BE2C (cell line): ENCODE data around the gene PTPRG.

ENCODE experiments used
- DNase-seq: peaks from one replicate; pipeline ENCODE4 v3.0.0-alpha.2; 2020
- H3K27me3 ChIP-seq: fragments of 250-450 bp; sonication (Bioruptor Pico); 2 replicates; pipeline ENCODE4 v1.5.1; 2020; ENCODE audit warnings: mild to moderate bottlenecking
- H3K36me3 ChIP-seq: fragments of 250-450 bp; sonication (Bioruptor Pico); 2 replicates; pipeline ENCODE4 v1.5.1; 2020; ENCODE audit warnings: mild to moderate bottlenecking
- H3K4me1 ChIP-seq: fragments of 250-450 bp; sonication (Bioruptor Pico); 2 replicates; pipeline ENCODE4 v1.5.1; 2020
- H3K4me3 ChIP-seq: 2 replicates; pipeline ENCODE4 v1.5.1; 2011; ENCODE audit warnings: low read depth, low read length
- H3K9me3 ChIP-seq: fragments of 250-450 bp; sonication (Bioruptor Pico); 2 replicates; pipeline ENCODE4 v1.5.1; 2020
- CTCF ChIP-seq: IDR thresholded peaks from 2 replicates; pipeline ENCODE4 v1.5.1; 2012; ENCODE audit warnings: mild to moderate bottlenecking, low read depth, low read length

The PTPRG gene

DNA sequence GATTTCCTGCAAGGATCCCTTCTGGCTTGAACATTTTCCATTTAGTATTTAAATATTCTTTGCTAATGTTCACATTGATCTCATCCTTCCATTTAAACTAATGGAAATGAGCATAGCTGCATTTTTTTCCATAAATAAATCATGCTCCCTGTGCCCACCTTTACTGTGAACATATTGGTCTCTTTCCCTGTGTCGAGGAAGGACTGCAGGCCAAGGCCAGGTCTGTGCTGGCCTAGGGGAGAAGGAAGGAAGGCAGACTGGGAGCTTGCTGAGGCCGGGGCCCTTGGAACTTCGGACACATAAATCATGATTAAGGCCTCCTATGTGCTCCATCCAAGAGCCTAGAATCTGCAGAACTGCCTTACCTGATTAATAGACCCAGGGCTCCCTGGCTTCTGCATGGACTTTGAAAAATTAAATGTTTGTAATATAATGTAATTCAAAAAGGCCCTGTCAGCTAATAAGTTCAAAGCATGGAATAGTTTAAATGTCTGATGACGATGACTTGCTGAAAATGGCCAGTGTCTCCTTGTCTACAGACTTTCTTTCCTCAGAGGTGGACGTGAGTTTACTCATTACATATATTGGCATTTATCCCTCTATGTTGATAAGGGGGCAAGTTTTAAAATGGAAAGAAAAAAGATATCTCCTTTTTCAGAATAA, 636.1 kb downstream of the PTPRG start:
- Histone ChIP-seq H3K9me3 (no peaks in the 10 kb centered on the region), H3K36me3 (no peaks in the 10 kb centered on the region), H3K27me3 (no peaks in the 10 kb centered on the region), H3K4me1 (no peaks in the 10 kb centered on the region), H3K4me3 (no peak overlapping the region)
- TF ChIP-seq CTCF, result no peak
- DNase-seq, result no peak

DNA sequence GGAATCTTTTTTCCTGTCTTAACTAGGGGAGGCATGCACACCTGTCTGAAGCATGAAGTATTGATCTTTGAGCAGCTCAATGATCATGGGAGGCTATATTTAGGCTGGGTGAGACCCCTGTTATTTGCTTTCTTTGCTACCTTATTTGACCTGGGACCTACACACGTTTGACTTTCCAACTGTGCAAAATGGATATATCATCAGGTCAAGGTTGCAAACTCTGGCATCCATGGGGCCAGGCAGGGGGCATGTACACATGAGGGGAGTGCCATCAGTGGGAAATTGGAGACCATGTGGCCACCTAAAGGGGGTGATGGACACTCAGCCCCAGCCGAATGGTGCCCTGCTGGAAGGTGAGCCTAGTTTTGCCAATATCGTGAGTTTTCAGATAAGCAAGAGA, 637.8 kb downstream of the PTPRG start:
- H3K27me3 ChIP-seq, result no peaks in the 10 kb centered on the region
- no peak for DNase-seq
- no peak for TF ChIP-seq CTCF
- H3K4me3 ChIP-seq, result no peak overlapping the region
- H3K4me1 ChIP-seq, result no peaks in the 10 kb centered on the region
- H3K9me3 ChIP-seq, result no peaks in the 10 kb centered on the region
- H3K36me3 ChIP-seq, result no peaks in the 10 kb centered on the region

GRCh38 chr3:62201438-62202035, 640.2 kb downstream of the PTPRG start:
- no peaks in the 10 kb centered on the region for H3K27me3 ChIP-seq
- H3K4me3 ChIP-seq, result no peak overlapping the region
- H3K9me3 ChIP-seq, result no peaks in the 10 kb centered on the region
- H3K36me3 ChIP-seq, result no peaks in the 10 kb centered on the region
- TF ChIP-seq CTCF, result peak; percentile 76
- DNase-seq, result peak; percentile 25
- H3K4me1 ChIP-seq, result no peaks in the 10 kb centered on the region

DNA sequence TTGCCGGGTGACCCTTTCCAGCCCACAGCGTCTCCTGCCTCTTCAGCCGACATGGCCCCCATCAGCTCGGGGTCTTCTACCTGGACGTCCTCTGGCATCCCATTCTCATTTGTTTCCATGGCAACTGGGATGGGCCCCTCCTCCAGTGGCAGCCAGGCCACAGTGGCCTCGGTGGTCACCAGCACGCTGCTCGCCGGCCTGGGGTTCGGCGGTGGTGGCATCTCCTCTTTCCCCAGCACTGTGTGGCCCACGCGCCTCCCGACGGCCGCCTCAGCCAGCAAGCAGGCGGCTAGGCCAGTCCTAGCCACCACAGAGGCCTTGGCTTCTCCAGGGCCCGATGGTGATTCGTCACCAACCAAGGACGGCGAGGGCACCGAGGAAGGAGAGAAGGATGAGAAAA, 641.8 kb downstream of the PTPRG start:
- TF ChIP-seq CTCF, result no peak
- no peak for DNase-seq
- Histone ChIP-seq H3K9me3 (no peaks in the 10 kb centered on the region), H3K4me1 (no peaks in the 10 kb centered on the region), H3K27me3 (no peaks in the 10 kb centered on the region), H3K36me3 (no peaks in the 10 kb centered on the region), H3K4me3 (no peak overlapping the region)

DNA sequence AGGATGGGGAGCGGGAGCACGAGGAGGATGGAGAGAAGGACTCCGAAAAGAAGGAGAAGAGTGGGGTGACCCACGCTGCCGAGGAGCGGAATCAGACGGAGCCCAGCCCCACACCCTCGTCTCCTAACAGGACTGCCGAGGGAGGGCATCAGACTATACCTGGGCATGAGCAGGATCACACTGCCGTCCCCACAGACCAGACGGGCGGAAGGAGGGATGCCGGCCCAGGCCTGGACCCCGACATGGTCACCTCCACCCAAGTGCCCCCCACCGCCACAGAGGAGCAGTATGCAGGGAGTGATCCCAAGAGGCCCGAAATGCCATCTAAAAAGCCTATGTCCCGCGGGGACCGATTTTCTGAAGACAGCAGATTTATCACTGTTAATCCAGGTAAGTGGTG, 642.2 kb downstream of the PTPRG start:
- no peaks in the 10 kb centered on the region for H3K27me3 ChIP-seq
- no peak for TF ChIP-seq CTCF
- DNase-seq, result no peak
- no peaks in the 10 kb centered on the region for H3K4me1 ChIP-seq
- H3K9me3 ChIP-seq, result no peaks in the 10 kb centered on the region
- no peak overlapping the region for H3K4me3 ChIP-seq
- no peaks in the 10 kb centered on the region for H3K36me3 ChIP-seq

GRCh38 chr3:62207197-62207596, 645.8 kb downstream of the PTPRG start:
- Histone ChIP-seq H3K9me3 (no peaks in the 10 kb centered on the region), H3K36me3 (no peaks in the 10 kb centered on the region), H3K4me1 (peaks cover 11% of the 10 kb centered on the region), H3K27me3 (no peaks in the 10 kb centered on the region), H3K4me3 (no peak overlapping the region)
- DNase-seq, result no peak
- TF ChIP-seq CTCF, result no peak
